IMR-90 (cell line): Measurements from ENCODE around the gene MRPL50. TPM values are rescaled to one million over a fixed set of nuclear protein-coding genes. Genes with fewer than 3 reads are reported as not detected.

Source experiments
- ATAC-seq: fragments of 200-7000 bp; cut with Tn5 transposase; 2 replicates; pipeline ENCODE4 v1.9.1; 2020; ENCODE audit warnings: low read depth, mild to moderate bottlenecking, moderate library complexity
- BruUV-seq: library from RNA; stranded (reverse); fragments of 400-500 nt; replicated peaks from 2 replicates; lab custom pipeline; 2021; lab: Mats Ljungman, UMichigan
- CTCF ChIA-PET: fragments of 300-600 bp; formaldehyde crosslinking; extraction: SDS; loops from one replicate; lab custom pipeline; 2021; ENCODE audit warnings: antibody characterized with exemption; lab: Yijun Ruan, JAX
- POLR2A ChIA-PET: fragments of 300-600 bp; sonication (Branson Sonifier 250); formaldehyde crosslinking; loops from one replicate; lab custom pipeline; 2022; ENCODE audit warnings: antibody characterized with exemption; ENCODE audit not compliant: unreplicated experiment; lab: Charles Lee
- DNase-seq: peaks from one replicate; pipeline ENCODE4 v3.0.0; 2013
- H2AFZ ChIP-seq: replicated peaks from 2 replicates; pipeline ENCODE3; 2013; ENCODE audit warnings: low read length, mild to moderate bottlenecking; ENCODE audit not compliant: poor library complexity
- H2AK5ac ChIP-seq: 2 replicates; pipeline ENCODE4 v1.6.1; 2013; ENCODE audit warnings: low read depth, low read length, inconsistent platforms
- H2AK9ac ChIP-seq: replicated peaks from 2 replicates; pipeline ENCODE3; 2013; ENCODE audit warnings: mild to moderate bottlenecking, low read depth, low read length, moderate library complexity; ENCODE audit not compliant: poor library complexity
- H2BK120ac ChIP-seq: 2 replicates; pipeline ENCODE4 v1.6.1; 2013; ENCODE audit warnings: low read depth, low read length, inconsistent platforms
- H2BK15ac ChIP-seq: 3 replicates; pipeline ENCODE4 v1.6.1; 2013; ENCODE audit warnings: low read depth, low read length, inconsistent platforms
- H2BK20ac ChIP-seq: 2 replicates; pipeline ENCODE4 v1.6.1; 2013; ENCODE audit warnings: low read depth, mild to moderate bottlenecking, inconsistent platforms, low read length, moderate library complexity
- H2BK5ac ChIP-seq: 2 replicates; pipeline ENCODE4 v1.6.1; 2013; ENCODE audit warnings: mild to moderate bottlenecking, low read depth, low read length, inconsistent platforms; ENCODE audit not compliant: poor library complexity, severe bottlenecking
- H3K14ac ChIP-seq: replicated peaks from 2 replicates; pipeline ENCODE4 v1.6.1; 2013; ENCODE audit warnings: low read depth, low read length, inconsistent platforms
- H3K18ac ChIP-seq: 2 replicates; pipeline ENCODE4 v1.6.1; 2013; ENCODE audit warnings: low read depth, low read length, control low read depth
- H3K23ac ChIP-seq: 2 replicates; pipeline ENCODE4 v1.6.1; 2013; ENCODE audit warnings: low read depth, low read length, inconsistent platforms
- H3K27ac ChIP-seq: 2 replicates; pipeline ENCODE4 v1.5.1; 2013; ENCODE audit warnings: mild to moderate bottlenecking, control low read depth, low read length; ENCODE audit not compliant: insufficient read depth
- H3K27me3 ChIP-seq: 2 replicates; pipeline ENCODE4 v1.6.1; 2013; ENCODE audit warnings: low read length; ENCODE audit not compliant: control insufficient read depth, insufficient read depth
- H3K36me3 ChIP-seq: 2 replicates; pipeline ENCODE4 v1.6.1; 2013; ENCODE audit warnings: low read length, mixed read lengths; ENCODE audit not compliant: control insufficient read depth, insufficient read depth
- H3K4ac ChIP-seq: 2 replicates; pipeline ENCODE4 v1.6.1; 2013; ENCODE audit warnings: low read depth, low read length, inconsistent platforms
- H3K4me1 ChIP-seq: 2 replicates; pipeline ENCODE4 v1.6.1; 2013; ENCODE audit warnings: low read length, mixed read lengths; ENCODE audit not compliant: control insufficient read depth, insufficient read depth
- H3K4me2 ChIP-seq: 2 replicates; pipeline ENCODE4 v1.6.1; 2013; ENCODE audit warnings: low read depth, mild to moderate bottlenecking, control low read depth, low read length, moderate library complexity
- H3K4me3 ChIP-seq: 2 replicates; pipeline ENCODE4 v1.5.1; 2013; ENCODE audit warnings: low read depth, mild to moderate bottlenecking, control low read depth, low read length, moderate library complexity; ENCODE audit not compliant: insufficient read depth
- H3K56ac ChIP-seq: 2 replicates; pipeline ENCODE4 v1.6.1; 2013; ENCODE audit warnings: low read length, inconsistent platforms; ENCODE audit not compliant: insufficient read depth; ENCODE audit errors: extremely low read depth
- H3K79me1 ChIP-seq, 2 experiments: 2 replicates each; pipeline ENCODE4 v1.6.1; 2013; ENCODE audit warnings: low read length in 2 of 2, inconsistent platforms in 1 of 2, low read depth in 1 of 2
- H3K9ac ChIP-seq: 2 replicates; pipeline ENCODE4 v1.6.1; 2013; ENCODE audit warnings: low read depth, low read length, control low read depth
- H3K9me1 ChIP-seq: 2 replicates; pipeline ENCODE4 v1.6.1; 2013; ENCODE audit warnings: low read length, inconsistent platforms; ENCODE audit not compliant: insufficient read depth
- H3K9me3 ChIP-seq: 2 replicates; pipeline ENCODE4 v1.6.1; 2013; ENCODE audit warnings: low read length; ENCODE audit not compliant: control insufficient read depth, insufficient read depth
- H4K20me1 ChIP-seq: 2 replicates; pipeline ENCODE4 v1.6.1; 2013; ENCODE audit warnings: low read length, inconsistent platforms; ENCODE audit not compliant: insufficient read depth
- H4K5ac ChIP-seq: 2 replicates; pipeline ENCODE4 v1.6.1; 2013; ENCODE audit warnings: mild to moderate bottlenecking, low read depth, low read length, control low read depth
- H4K8ac ChIP-seq, 2 experiments: 2 replicates each; pipeline ENCODE4 v1.6.1; 2013; ENCODE audit warnings: low read depth in 2 of 2, low read length in 2 of 2, control low read depth in 1 of 2, inconsistent platforms in 1 of 2
- H4K91ac ChIP-seq: 2 replicates; pipeline ENCODE4 v1.6.1; 2013; ENCODE audit warnings: low read depth, low read length, inconsistent platforms; ENCODE audit not compliant: insufficient read depth
- BHLHE40 ChIP-seq: fragments of 150-350 bp; IDR thresholded peaks from 2 replicates; pipeline ENCODE4 v1.6.1; 2016; ENCODE audit warnings: mild to moderate bottlenecking, low read depth, low read length
- CEBPB ChIP-seq: IDR thresholded peaks from 2 replicates; pipeline ENCODE4 v1.6.1; 2012; ENCODE audit warnings: low read depth, low read length, improper control_type of control experiment
- CHD1 ChIP-seq: IDR thresholded peaks from 2 replicates; pipeline ENCODE4 v1.6.1; 2012; ENCODE audit warnings: low read depth, low read length, improper control_type of control experiment
- CTCF ChIP-seq: conservative IDR thresholded peaks from 2 replicates; pipeline ENCODE4 v1.5.1; 2012; ENCODE audit warnings: mild to moderate bottlenecking, low read depth, low read length, improper control_type of control experiment
- ELK1 ChIP-seq: fragments of 150-350 bp; IDR thresholded peaks from 2 replicates; pipeline ENCODE4 v1.6.1; 2016; ENCODE audit warnings: low read depth, mild to moderate bottlenecking, low read length, moderate library complexity, borderline replicate concordance
- FOS ChIP-seq: fragments of 150-350 bp; IDR thresholded peaks from 2 replicates; pipeline ENCODE4 v1.6.1; 2016; ENCODE audit warnings: low read depth, low read length
- MAFK ChIP-seq: IDR thresholded peaks from 2 replicates; pipeline ENCODE4 v1.6.1; 2012; ENCODE audit warnings: low read depth, low read length, improper control_type of control experiment
- MAZ ChIP-seq: IDR thresholded peaks from 2 replicates; pipeline ENCODE4 v1.6.1; 2012; ENCODE audit warnings: low read depth, mild to moderate bottlenecking, low read length, improper control_type of control experiment, moderate library complexity, borderline replicate concordance
- MXI1 ChIP-seq: IDR thresholded peaks from 2 replicates; pipeline ENCODE4 v1.6.1; 2012; ENCODE audit warnings: low read depth, mild to moderate bottlenecking, low read length, moderate library complexity, borderline replicate concordance
- NFE2L2 ChIP-seq: fragments of 150-350 bp; IDR thresholded peaks from 2 replicates; pipeline ENCODE4 v1.6.1; 2016; ENCODE audit warnings: low read depth, mild to moderate bottlenecking, low read length
- POLR2A ChIP-seq: IDR thresholded peaks from 2 replicates; pipeline ENCODE4 v1.6.1; 2012; ENCODE audit warnings: mild to moderate bottlenecking, low read depth, low read length
- RAD21 ChIP-seq: IDR thresholded peaks from 2 replicates; pipeline ENCODE4 v1.6.1; 2012; ENCODE audit warnings: low read length, improper control_type of control experiment
- RCOR1 ChIP-seq: IDR thresholded peaks from 2 replicates; pipeline ENCODE4 v1.6.1; 2012; ENCODE audit warnings: mild to moderate bottlenecking, low read length, improper control_type of control experiment; ENCODE audit not compliant: insufficient replicate concordance
- RFX5 ChIP-seq: IDR thresholded peaks from 2 replicates; pipeline ENCODE4 v1.8.0; 2012; ENCODE audit warnings: low read depth, mild to moderate bottlenecking, low read length, moderate library complexity
- SMC3 ChIP-seq: fragments of 150-350 bp; IDR thresholded peaks from 2 replicates; pipeline ENCODE4 v1.6.1; 2016; ENCODE audit warnings: low read depth, mild to moderate bottlenecking, antibody characterized with exemption, low read length, moderate library complexity
- USF2 ChIP-seq: fragments of 150-350 bp; IDR thresholded peaks from 2 replicates; pipeline ENCODE4 v1.6.1; 2017; ENCODE audit warnings: mild to moderate bottlenecking, antibody characterized with exemption, low read length, low read depth
- WGBS, 2 experiments: methylation state at CpG; one replicate each; pipeline versions ENCODE4 v1.1.5 to v1.1.7; 2013; ENCODE audit warnings: missing lambda C conversion rate in 2 of 2; ENCODE audit not compliant: insufficient read length in 1 of 2; ENCODE audit errors: extremely low coverage in 2 of 2; 5-methylcytosine and 5-hydroxymethylcytosine counted together
- dilution Hi-C: fragments of 300-500 bp; cut with HindIII; formaldehyde crosslinking; loops from one replicate; pipeline ENCODE4 v1.14.3; 2018; ENCODE audit warnings: low sequenced_read_pairs; ENCODE audit not compliant: unreplicated experiment
- in situ Hi-C: fragments of 300-500 bp; cut with MboI; formaldehyde crosslinking; loops from 3 replicates; pipeline ENCODE4 v1.14.3; 2019; ENCODE audit warnings: low sequenced_read_pairs, inconsistent platforms, mixed read lengths
- intact Hi-C: fragments of 100-400 bp; cut with micrococcal nuclease; formaldehyde crosslinking; loops from 2 replicates; pipeline ENCODE4 v1.10.0; 2022
- polyA plus RNA-seq, 3 experiments: library from polyadenylated mRNA; depleted of rRNA; stranded (reverse); fragments of >200 nt; gene quantifications; 2 replicates each; pipeline ENCODE4 v1.2.3, GENCODE V29; 2012; ENCODE audit warnings: low replicate concordance in 1 of 3
- total RNA-seq: library from RNA; depleted of rRNA; stranded (reverse); fragments of >200 nt; gene quantifications from 2 replicates; pipeline ENCODE4 v1.2.3, GENCODE V29; 2012

Gene MRPL50
- total and polyA plus RNA-seq, 2 of the 4 experiments (the other 2 are of a cell fraction): 7.5 to 8.6 TPM

GRCh38 chr9:101440714-101441230, 42.4 kb upstream of the MRPL50 start:
- no peak overlapping the region for H2AK9ac ChIP-seq
- no peaks in the 10 kb centered on the region for H3K79me1 ChIP-seq
- no peaks in the 10 kb centered on the region for H3K9me1 ChIP-seq
- no peak overlapping the region for H3K23ac ChIP-seq
- no TSS peak for BruUV-seq
- no peak overlapping the region for H2BK5ac ChIP-seq
- POLR2A ChIA-PET: no interaction called here
- H4K5ac ChIP-seq: no peak overlapping the region
- H3K14ac ChIP-seq: no peak overlapping the region
- H2BK20ac ChIP-seq: no peak overlapping the region
- no peak overlapping the region for H3K56ac ChIP-seq
- H3K18ac ChIP-seq: no peak overlapping the region
- H3K4me1 ChIP-seq: no peaks in the 10 kb centered on the region
- H3K4me2 ChIP-seq: no peak overlapping the region
- H4K20me1 ChIP-seq: no peaks in the 10 kb centered on the region
- H2AK5ac ChIP-seq: no peak overlapping the region
- H3K27me3 ChIP-seq: peaks cover 6% of the 10 kb centered on the region
- no peak overlapping the region for H2BK120ac ChIP-seq
- H3K9me3 ChIP-seq: no peaks in the 10 kb centered on the region
- no peak for TF ChIP-seq CHD1
- TF ChIP-seq NFE2L2: no peak
- TF ChIP-seq MAFK: no peak
- TF ChIP-seq RCOR1: no peak
- TF ChIP-seq USF2: no peak
- TF ChIP-seq CEBPB: no peak
- no peak for TF ChIP-seq BHLHE40
- no peak for TF ChIP-seq MXI1
- TF ChIP-seq ELK1: no peak
- no peak for TF ChIP-seq SMC3
- TF ChIP-seq MAZ: no peak
- TF ChIP-seq FOS: no peak
- no peak for TF ChIP-seq CTCF
- TF ChIP-seq RFX5: no peak
- TF ChIP-seq POLR2A: no peak
- no peak for TF ChIP-seq RAD21
- dilution Hi-C loops (no loop called here), intact Hi-C loops (no loop called here), in situ Hi-C loops (no loop called here)
- H3K36me3 ChIP-seq: no peaks in the 10 kb centered on the region
- ATAC-seq (no peak), DNase-seq (no peak)
- H2BK15ac ChIP-seq: no peak overlapping the region
- no peak overlapping the region for H3K9ac ChIP-seq
- no peak overlapping the region for H4K91ac ChIP-seq
- H2AFZ ChIP-seq: no peak overlapping the region
- no peak overlapping the region for H3K4me3 ChIP-seq
- H4K8ac ChIP-seq: no peak overlapping the region
- WGBS, 2 experiments: no CpG with 5 or more reads among the region's 3 CpGs
- H3K4ac ChIP-seq: no peak overlapping the region
- CTCF ChIA-PET: no interaction called here
- H3K27ac ChIP-seq: no peak overlapping the region
